Naive thymus-derived CD4-positive, alpha-beta T cell (primary cell): ENCODE measurements around the gene USH2A. TPM values are rescaled to one million over a fixed set of nuclear protein-coding genes. Genes with fewer than 3 reads are reported as not detected.

Experiments
- ATAC-seq: fragments of 150-1000 bp; cut with Tn5 transposase; 2 replicates; pipeline ENCODE4 v1.10.0; 2021; ENCODE audit warnings: mild to moderate bottlenecking, moderate library complexity
- CTCF ChIA-PET: fragments of 350-600 bp; sonication (Branson Sonifier 250); formaldehyde crosslinking; loops from one replicate; lab custom pipeline; 2021; ENCODE audit warnings: antibody characterized with exemption; lab: Charles Lee
- POLR2A ChIA-PET: fragments of 350-600 bp; sonication (Branson Sonifier 250); formaldehyde crosslinking; loops from one replicate; lab custom pipeline; 2021; ENCODE audit warnings: antibody characterized with exemption, inconsistent platforms; lab: Charles Lee
- DNase-seq, 9 donors: peaks; one replicate each; pipeline versions ENCODE4 v3.0.0 to v3.0.0-alpha.2; 2020 to 2022; ENCODE audit warnings: mixed read lengths in 1 of 9
- H3K27ac ChIP-seq: one replicate; pipeline ENCODE4 v1.7.0; 2013; ENCODE audit warnings: mild to moderate bottlenecking, low read depth, low read length, moderate library complexity
- H3K27me3 ChIP-seq, 2 donors: one replicate each; pipeline ENCODE4 v1.7.0; 2013; ENCODE audit warnings: low read length in 2 of 2, mild to moderate bottlenecking in 2 of 2, moderate library complexity in 2 of 2; ENCODE audit not compliant: control insufficient read depth in 2 of 2, insufficient read depth in 2 of 2
- H3K36me3 ChIP-seq, 3 experiments: 1 replicate in 2 of 3; 2 replicates in 1 of 3; pipeline ENCODE4 v1.7.0; 2013; ENCODE audit warnings: low read length in 3 of 3, mild to moderate bottlenecking in 3 of 3, moderate library complexity in 1 of 3; ENCODE audit not compliant: insufficient read depth in 3 of 3, control insufficient read depth in 2 of 3
- H3K4me1 ChIP-seq, 2 donors: one replicate each; pipeline ENCODE4 v1.7.0; 2013; ENCODE audit warnings: low read length in 2 of 2, mild to moderate bottlenecking in 2 of 2, moderate library complexity in 1 of 2; ENCODE audit not compliant: control insufficient read depth in 2 of 2, insufficient read depth in 2 of 2
- H3K4me3 ChIP-seq: 2 replicates; pipeline ENCODE4 v1.7.0; 2013; ENCODE audit warnings: mild to moderate bottlenecking, low read length
- H3K9me3 ChIP-seq, 3 experiments: 1 replicate in 2 of 3; 2 replicates in 1 of 3; pipeline ENCODE4 v1.7.0; 2013; ENCODE audit warnings: low read length in 3 of 3; ENCODE audit not compliant: control insufficient read depth in 2 of 3
- H3K27ac Mint-ChIP-seq, 9 donors: one replicate each; pipeline ENCODE4 v1.8.0; 2020 to 2022; ENCODE audit warnings: mixed read lengths in 9 of 9, mild to moderate bottlenecking in 8 of 9, moderate library complexity in 5 of 9, inconsistent platforms in 2 of 9
- H3K27me3 Mint-ChIP-seq, 5 donors: one replicate each; pipeline ENCODE4 v1.8.0; 2021 to 2022; ENCODE audit warnings: mixed read lengths in 5 of 5, mild to moderate bottlenecking in 1 of 5
- H3K36me3 Mint-ChIP-seq, 5 donors: one replicate each; pipeline ENCODE4 v1.8.0; 2020 to 2022; ENCODE audit warnings: mixed read lengths in 5 of 5, mild to moderate bottlenecking in 3 of 5, inconsistent platforms in 1 of 5
- H3K4me1 Mint-ChIP-seq, 7 donors: one replicate each; pipeline ENCODE4 v1.8.0; 2020 to 2022; ENCODE audit warnings: mixed read lengths in 7 of 7, mild to moderate bottlenecking in 3 of 7, inconsistent platforms in 1 of 7
- H3K4me3 Mint-ChIP-seq, 10 donors: one replicate each; pipeline ENCODE4 v1.8.0; 2020 to 2022; ENCODE audit warnings: mild to moderate bottlenecking in 10 of 10, mixed read lengths in 10 of 10, moderate library complexity in 6 of 10, inconsistent platforms in 2 of 10
- H3K9me3 Mint-ChIP-seq, 11 donors: one replicate each; pipeline ENCODE4 v1.8.0; 2020 to 2022; ENCODE audit warnings: mixed read lengths in 11 of 11, mild to moderate bottlenecking in 4 of 11, inconsistent platforms in 1 of 11, moderate library complexity in 1 of 11
- intact Hi-C, 2 donors: fragments of 100-400 bp; cut with micrococcal nuclease; formaldehyde crosslinking; loops; one replicate each; pipeline ENCODE4 v1.15.1; 2023
- polyA plus RNA-seq, 2 donors: library from polyadenylated mRNA; unstranded; fragments of 300-500 nt; fragmentation: Illumina TruSeq; gene quantifications; one replicate each; pipeline ENCODE4 v1.2.3, GENCODE V29; 2021
- total RNA-seq, 6 experiments: library from RNA in 5 of 6; stranded (reverse) in 5 of 6; gene quantifications; 1 replicate in 5 of 6; 2 replicates in 1 of 6; pipeline ENCODE4 v1.2.3 and lab custom pipeline; 2021 to 2026

The USH2A gene
- total and polyA plus RNA-seq, 7 experiments from 2014 or later: not detected

GRCh38 chr1:216434232-216434631 is 11.0 kb upstream of the USH2A start:
- no peaks in the 10 kb centered on the region for H3K27me3 ChIP-seq
- CTCF ChIA-PET: no interaction called here
- Mint-ChIP-seq H3K9me3 (peaks cover 0 to 23% (median 2%) of the 10 kb centered on the region in 11 donors), H3K4me3 (no peak overlapping the region), H3K27me3 (no peaks in the 10 kb centered on the region), H3K27ac (no peak overlapping the region), H3K36me3 (peaks cover 0 to 8% (median 0%) of the 10 kb centered on the region in 5 donors), H3K4me1 (no peaks in the 10 kb centered on the region)
- intact Hi-C loops: no loop called here
- H3K4me3 ChIP-seq: no peak overlapping the region
- H3K36me3 ChIP-seq: no peaks in the 10 kb centered on the region
- H3K9me3 ChIP-seq: no peaks in the 10 kb centered on the region
- ATAC-seq (no peak), DNase-seq (no peak)
- H3K27ac ChIP-seq: no peak overlapping the region
- no peaks in the 10 kb centered on the region for H3K4me1 ChIP-seq
- POLR2A ChIA-PET: no interaction called here

GRCh38 chr1:216433175-216433574 is 9.9 kb upstream of the USH2A start:
- H3K4me1 ChIP-seq: no peaks in the 10 kb centered on the region
- no peak overlapping the region for H3K4me3 Mint-ChIP-seq
- no peak overlapping the region for H3K27ac ChIP-seq
- no peaks in the 10 kb centered on the region for H3K9me3 ChIP-seq
- H3K9me3 Mint-ChIP-seq: peaks cover 0 to 20% (median 2%) of the 10 kb centered on the region in 11 donors
- H3K27ac Mint-ChIP-seq: no peak overlapping the region
- ChIA-PET CTCF (no interaction called here), POLR2A (no interaction called here)
- H3K4me1 Mint-ChIP-seq: no peaks in the 10 kb centered on the region
- intact Hi-C loops: no loop called here
- no peaks in the 10 kb centered on the region for H3K36me3 ChIP-seq
- ATAC-seq: no peak
- DNase-seq: no peak
- H3K4me3 ChIP-seq: no peak overlapping the region
- no peaks in the 10 kb centered on the region for H3K27me3 ChIP-seq
- H3K36me3 Mint-ChIP-seq: peaks cover 0 to 8% (median 0%) of the 10 kb centered on the region in 5 donors
- no peaks in the 10 kb centered on the region for H3K27me3 Mint-ChIP-seq

- no peaks in the 10 kb centered on the region for H3K36me3 ChIP-seq
- H3K4me3 Mint-ChIP-seq: no peak overlapping the region
- intact Hi-C loops: no loop called here
Measured at GRCh38 chr1:216430744-216431143, 7.5 kb upstream of the USH2A start.

DNA sequence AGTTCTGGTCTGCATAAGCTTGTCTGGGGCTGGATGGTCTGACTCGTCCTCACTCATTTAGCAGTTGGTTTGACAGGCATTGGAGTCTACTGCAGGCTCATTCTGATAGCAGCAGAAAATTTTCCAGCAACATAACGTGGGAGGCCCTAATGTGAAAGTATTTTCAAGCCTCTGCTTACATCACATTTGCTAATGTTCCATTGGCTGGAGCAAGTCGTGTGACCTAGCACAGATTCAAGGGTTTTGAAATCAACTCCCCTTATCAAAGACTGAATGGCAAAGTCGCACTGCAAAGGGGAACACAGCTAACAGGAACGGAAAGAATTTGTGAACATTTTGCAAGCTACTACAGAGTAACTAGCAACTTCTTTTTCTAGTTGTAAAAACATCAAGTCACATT is 2.3 kb upstream of the USH2A start:
- no peak overlapping the region for H3K4me3 ChIP-seq
- ATAC-seq (no peak), DNase-seq (no peak)
- Mint-ChIP-seq H3K27ac (no peak overlapping the region), H3K4me1 (no peaks in the 10 kb centered on the region), H3K9me3 (peaks cover 0 to 15% (median 2%) of the 10 kb centered on the region in 11 donors), H3K36me3 (no peaks in the 10 kb centered on the region), H3K4me3 (no peak overlapping the region), H3K27me3 (no peaks in the 10 kb centered on the region)
- intact Hi-C loops: no loop called here
- no peaks in the 10 kb centered on the region for H3K27me3 ChIP-seq
- no peaks in the 10 kb centered on the region for H3K36me3 ChIP-seq
- CTCF ChIA-PET: no interaction called here
- no peak overlapping the region for H3K27ac ChIP-seq
- H3K4me1 ChIP-seq: no peaks in the 10 kb centered on the region
- POLR2A ChIA-PET: no interaction called here
- no peaks in the 10 kb centered on the region for H3K9me3 ChIP-seq

More at GRCh38 chr1:216430744-216431143, 7.5 kb upstream of the USH2A start:
- no peak overlapping the region for H3K27ac Mint-ChIP-seq
- DNase-seq (no peak), ATAC-seq (no peak)
- peaks cover 0 to 20% (median 2%) of the 10 kb centered on the region in 11 donors for H3K9me3 Mint-ChIP-seq
- Histone ChIP-seq H3K27me3 (no peaks in the 10 kb centered on the region), H3K27ac (no peak overlapping the region), H3K9me3 (no peaks in the 10 kb centered on the region), H3K4me1 (no peaks in the 10 kb centered on the region), H3K4me3 (no peak overlapping the region)
- no peaks in the 10 kb centered on the region for H3K27me3 Mint-ChIP-seq
- no peaks in the 10 kb centered on the region for H3K4me1 Mint-ChIP-seq
- ChIA-PET POLR2A (no interaction called here), CTCF (no interaction called here)
- peaks cover 0 to 8% (median 0%) of the 10 kb centered on the region in 5 donors for H3K36me3 Mint-ChIP-seq

GRCh38 chr1:216420746-216421145 is 2.5 kb downstream of the USH2A start:
- H3K27me3 ChIP-seq: no peaks in the 10 kb centered on the region
- peaks cover 0 to 11% (median 2%) of the 10 kb centered on the region in 11 donors for H3K9me3 Mint-ChIP-seq
- no peaks in the 10 kb centered on the region for H3K4me1 ChIP-seq
- CTCF ChIA-PET: no interaction called here
- intact Hi-C loops: no loop called here
- POLR2A ChIA-PET: no interaction called here
- no peaks in the 10 kb centered on the region for H3K9me3 ChIP-seq
- DNase-seq (no peak), ATAC-seq (no peak)
- no peaks in the 10 kb centered on the region for H3K27me3 Mint-ChIP-seq
- H3K36me3 Mint-ChIP-seq: no peaks in the 10 kb centered on the region
- no peak overlapping the region for H3K4me3 ChIP-seq
- H3K36me3 ChIP-seq: no peaks in the 10 kb centered on the region
- no peak overlapping the region for H3K27ac ChIP-seq
- H3K4me3 Mint-ChIP-seq: no peak overlapping the region
- no peak overlapping the region for H3K27ac Mint-ChIP-seq
- no peaks in the 10 kb centered on the region for H3K4me1 Mint-ChIP-seq

DNA sequence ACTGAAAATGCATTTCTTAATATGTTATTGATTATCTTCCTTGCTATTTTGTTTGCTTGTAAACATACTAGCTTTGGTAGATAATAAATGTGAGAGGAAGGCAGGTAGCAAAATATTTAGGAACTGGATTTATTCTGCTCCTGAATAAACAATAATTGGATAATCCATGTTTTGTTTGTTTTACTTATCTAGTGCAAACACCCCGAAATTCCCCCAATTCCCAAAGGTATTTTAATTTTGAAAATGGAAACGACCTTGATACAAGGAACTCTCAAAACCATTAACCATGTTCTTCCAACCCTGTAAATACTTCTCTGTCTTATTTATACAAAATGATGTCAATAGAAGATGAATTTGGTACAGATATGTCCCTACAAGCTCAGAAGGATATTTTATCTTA is 3.0 kb downstream of the USH2A start:
- ATAC-seq (no peak), DNase-seq (no peak)
- no peak overlapping the region for H3K27ac ChIP-seq
- H3K4me1 Mint-ChIP-seq: no peaks in the 10 kb centered on the region
- no peak overlapping the region for H3K4me3 ChIP-seq
- no peaks in the 10 kb centered on the region for H3K4me1 ChIP-seq
- H3K36me3 Mint-ChIP-seq: no peaks in the 10 kb centered on the region
- H3K27ac Mint-ChIP-seq: no peak overlapping the region
- H3K36me3 ChIP-seq: no peaks in the 10 kb centered on the region
- no peak overlapping the region for H3K4me3 Mint-ChIP-seq
- ChIA-PET POLR2A (no interaction called here), CTCF (no interaction called here)
- intact Hi-C loops: no loop called here
- H3K9me3 Mint-ChIP-seq: peaks cover 0 to 11% (median 2%) of the 10 kb centered on the region in 11 donors
- H3K27me3 Mint-ChIP-seq: no peaks in the 10 kb centered on the region
- H3K27me3 ChIP-seq: no peaks in the 10 kb centered on the region
- no peaks in the 10 kb centered on the region for H3K9me3 ChIP-seq

DNA sequence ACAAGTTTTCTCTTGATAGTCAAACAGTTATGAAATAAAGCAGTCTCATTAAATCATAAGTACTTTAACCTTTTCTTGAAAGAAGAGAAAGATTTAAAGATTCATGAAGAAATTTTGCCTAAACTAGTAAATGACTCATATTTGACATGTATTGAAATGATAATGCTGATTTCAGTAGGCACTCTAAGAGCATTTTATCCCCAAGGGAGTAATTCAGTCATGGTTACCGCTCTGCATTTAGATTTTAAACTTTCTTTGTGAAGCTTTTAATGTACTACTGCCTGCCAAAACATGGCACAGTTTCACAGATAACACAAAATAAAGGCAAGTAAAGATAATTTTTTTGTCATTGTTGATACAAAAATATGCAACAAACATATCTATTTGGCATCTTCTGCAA is 6.8 kb downstream of the USH2A start:
- intact Hi-C loops: no loop called here
- Mint-ChIP-seq H3K9me3 (peaks cover 0 to 11% (median 0%) of the 10 kb centered on the region in 11 donors), H3K4me1 (no peaks in the 10 kb centered on the region), H3K27ac (no peak overlapping the region), H3K27me3 (no peaks in the 10 kb centered on the region), H3K4me3 (no peak overlapping the region), H3K36me3 (no peaks in the 10 kb centered on the region)
- Histone ChIP-seq H3K27ac (no peak overlapping the region), H3K4me1 (no peaks in the 10 kb centered on the region), H3K4me3 (no peak overlapping the region), H3K9me3 (no peaks in the 10 kb centered on the region), H3K36me3 (no peaks in the 10 kb centered on the region), H3K27me3 (no peaks in the 10 kb centered on the region)
- no peak for DNase-seq
- ChIA-PET POLR2A (no interaction called here), CTCF (no interaction called here)
- no peak for ATAC-seq
